ENCODE data around the gene EGR4.
A peak's percentile ranks its signal among the peaks of the same experiment; 100 is the strongest.
"Not testable (repeated sequence)": the region's sequence is repeated elsewhere in the genome, so short reads cannot be mapped to it uniquely, and the experiment has no call there.

Gene EGR4

DNA sequence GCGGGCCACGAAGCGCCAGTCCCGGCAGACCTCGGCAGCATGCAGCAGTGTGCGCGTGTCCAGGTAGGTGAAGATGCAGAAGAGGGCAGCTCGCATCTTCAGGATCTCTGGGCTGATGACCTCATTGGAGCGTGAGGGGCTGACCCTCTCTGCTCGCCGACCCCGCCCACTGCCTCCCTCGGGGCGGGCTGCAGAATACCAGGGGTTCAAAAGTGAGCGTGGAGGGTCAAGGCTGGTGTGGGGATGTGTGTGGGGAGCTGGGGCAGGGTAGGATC lies 29.1 kb downstream of the EGR4 start:
- H3K4me3 ChIP-seq (ENCODE audit: low read depth, low read length) = no peak overlapping the region
- TF ChIP-seq, protein P1, sequence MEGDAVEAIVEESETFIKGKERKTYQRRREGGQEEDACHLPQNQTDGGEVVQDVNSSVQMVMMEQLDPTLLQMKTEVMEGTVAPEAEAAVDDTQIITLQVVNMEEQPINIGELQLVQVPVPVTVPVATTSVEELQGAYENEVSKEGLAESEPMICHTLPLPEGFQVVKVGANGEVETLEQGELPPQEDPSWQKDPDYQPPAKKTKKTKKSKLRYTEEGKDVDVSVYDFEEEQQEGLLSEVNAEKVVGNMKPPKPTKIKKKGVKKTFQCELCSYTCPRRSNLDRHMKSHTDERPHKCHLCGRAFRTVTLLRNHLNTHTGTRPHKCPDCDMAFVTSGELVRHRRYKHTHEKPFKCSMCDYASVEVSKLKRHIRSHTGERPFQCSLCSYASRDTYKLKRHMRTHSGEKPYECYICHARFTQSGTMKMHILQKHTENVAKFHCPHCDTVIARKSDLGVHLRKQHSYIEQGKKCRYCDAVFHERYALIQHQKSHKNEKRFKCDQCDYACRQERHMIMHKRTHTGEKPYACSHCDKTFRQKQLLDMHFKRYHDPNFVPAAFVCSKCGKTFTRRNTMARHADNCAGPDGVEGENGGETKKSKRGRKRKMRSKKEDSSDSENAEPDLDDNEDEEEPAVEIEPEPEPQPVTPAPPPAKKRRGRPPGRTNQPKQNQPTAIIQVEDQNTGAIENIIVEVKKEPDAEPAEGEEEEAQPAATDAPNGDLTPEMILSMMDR (IDR thresholded peaks at IDR 0.05; ENCODE audit: low read depth, low read length) = no peak

DNA sequence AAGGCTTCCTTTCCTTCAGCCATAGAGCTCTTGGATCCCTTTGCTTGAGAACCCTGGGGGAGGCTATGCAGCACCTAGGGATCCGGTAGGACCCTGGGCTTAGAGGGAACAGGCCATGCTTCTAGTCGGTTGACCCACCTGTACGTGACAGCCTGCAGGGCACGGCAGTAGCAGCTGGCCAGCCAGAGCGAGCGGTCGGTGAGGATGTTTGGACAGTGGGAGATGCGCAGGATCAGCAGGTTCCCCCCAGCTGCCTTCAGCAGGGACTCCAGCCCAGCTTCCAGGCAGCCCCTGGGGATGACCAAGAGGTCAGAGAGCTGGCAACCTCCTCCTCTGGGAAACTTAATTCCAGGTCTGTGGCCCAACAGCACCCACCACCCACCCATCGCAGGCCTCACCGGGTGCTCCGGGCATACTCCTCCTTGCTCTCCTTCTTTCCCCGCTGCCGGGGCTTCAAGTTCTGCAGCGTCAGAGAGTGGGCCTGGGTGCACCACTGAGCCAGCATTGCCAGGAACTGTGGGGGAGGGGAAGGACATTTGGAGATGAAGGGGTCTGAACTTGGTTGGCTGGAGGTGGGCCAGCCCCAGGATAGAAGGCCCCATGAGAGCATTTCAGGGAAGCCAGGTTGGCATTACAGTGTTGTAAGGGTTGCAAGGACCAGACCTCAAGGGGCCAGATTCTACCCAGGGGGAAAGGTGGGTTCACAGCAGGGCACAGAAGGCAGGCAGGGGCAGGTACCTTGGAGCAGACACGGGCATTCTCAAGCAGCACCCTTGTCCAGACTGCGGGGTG lies 29.6 kb downstream of the EGR4 start:
- H3K4me3 ChIP-seq (ENCODE audit: low read depth, low read length) = no peak overlapping the region
- TF ChIP-seq, protein P1 (IDR thresholded peaks at IDR 0.05; ENCODE audit: low read depth, low read length) = no peak

DNA sequence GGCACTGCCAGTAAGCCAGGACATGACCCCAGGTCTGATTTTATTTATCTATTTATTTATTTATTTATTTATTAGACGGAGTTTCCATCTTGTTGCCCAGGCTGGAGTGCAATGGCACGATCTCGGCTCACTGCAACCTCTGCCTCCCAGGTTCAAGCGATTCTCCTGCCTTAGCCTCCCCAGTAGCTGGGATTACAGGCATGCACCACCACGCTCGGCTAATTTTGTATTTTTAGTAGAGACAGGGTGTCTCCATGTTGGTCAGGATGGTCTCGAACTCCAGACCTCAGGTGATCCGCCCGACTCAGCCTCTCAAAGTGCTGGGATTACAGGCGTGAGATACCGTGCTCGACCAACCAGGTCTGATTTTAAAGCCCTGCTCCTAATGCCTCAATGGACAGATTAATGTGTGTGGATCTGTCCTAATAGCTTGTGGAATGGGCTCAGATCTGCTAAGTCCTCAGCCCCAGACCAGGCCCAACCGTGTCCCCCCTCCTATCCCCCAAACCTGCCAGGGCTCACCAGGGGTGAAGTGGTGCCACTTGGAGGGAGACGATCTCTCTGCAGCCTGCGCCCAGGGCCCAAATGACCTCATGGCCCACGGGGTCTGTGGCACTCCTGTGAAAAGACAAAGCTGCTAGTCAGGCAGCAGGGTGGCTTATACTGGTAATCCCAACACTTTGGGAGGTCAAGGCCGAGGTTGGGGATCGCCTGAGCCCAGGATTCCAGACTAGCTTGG lies 30.5 kb downstream of the EGR4 start:
- not testable (repeated sequence) for H3K4me3 ChIP-seq (ENCODE audit: low read depth, low read length)

DNA sequence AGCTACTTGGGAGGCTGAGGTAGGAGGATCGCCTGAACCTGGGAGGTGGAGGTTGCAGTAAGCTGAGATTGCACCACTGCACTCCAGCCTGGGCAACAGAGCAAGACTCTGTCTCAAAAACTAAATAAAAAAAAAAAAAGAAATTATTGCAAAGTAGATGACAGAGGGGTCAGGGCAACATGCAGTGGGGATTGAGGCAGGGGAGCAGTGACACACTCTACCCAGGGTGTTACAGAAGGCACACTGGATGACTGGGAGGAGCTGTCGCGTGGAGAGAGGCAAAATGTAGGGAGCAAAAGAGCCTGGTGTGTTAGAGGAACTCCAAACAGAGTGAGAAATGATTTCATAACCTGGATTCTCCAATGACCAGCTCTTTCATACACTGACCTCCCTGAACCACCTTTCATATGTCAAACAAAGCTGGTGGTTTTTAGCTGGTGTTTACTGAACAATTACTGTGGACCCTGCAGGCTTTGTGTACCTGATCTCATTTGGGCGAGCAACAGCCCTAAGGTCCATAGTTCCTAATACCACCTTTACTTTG lies 31.2 kb downstream of the EGR4 start:
- no peak overlapping the region for H3K4me3 ChIP-seq (ENCODE audit: low read depth, low read length)
- TF ChIP-seq, protein P1 (IDR thresholded peaks at IDR 0.05; ENCODE audit: low read depth, low read length) = no peak

DNA sequence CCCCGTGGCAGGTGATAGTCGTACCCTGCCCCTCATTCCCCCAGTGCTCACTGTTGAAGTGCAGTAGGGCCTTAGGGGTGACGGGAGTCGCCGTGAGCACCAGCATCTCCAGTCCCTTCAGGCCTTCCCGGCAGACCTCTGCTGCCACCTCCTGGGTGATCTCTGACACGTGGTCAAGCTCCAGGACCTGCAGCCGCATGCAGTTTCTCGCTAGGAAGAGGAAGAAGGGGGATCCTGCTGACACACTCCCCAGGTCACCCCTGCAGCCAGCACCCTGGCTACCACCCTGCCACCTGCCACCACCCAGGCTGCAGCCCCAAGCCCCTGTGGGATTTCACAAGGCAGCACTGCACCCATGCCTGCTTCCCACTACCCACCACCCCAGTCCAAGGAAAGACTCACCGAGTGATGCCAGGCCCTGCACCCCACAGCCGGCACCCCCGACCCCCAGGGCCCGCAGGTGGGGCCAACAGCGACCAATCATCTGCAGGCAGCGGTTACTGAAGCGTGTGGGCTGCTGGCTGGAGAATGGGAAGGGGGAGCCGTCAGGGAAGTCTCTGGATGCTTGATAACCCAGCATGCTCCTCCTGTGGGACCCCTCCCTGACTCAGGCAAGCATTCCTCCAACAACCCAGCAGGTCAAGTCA lies 32.9 kb downstream of the EGR4 start:
- no peak overlapping the region for H3K4me3 ChIP-seq (ENCODE audit: low read depth, low read length)
- TF ChIP-seq, protein P1 (IDR thresholded peaks at IDR 0.05; ENCODE audit: low read depth, low read length) = peak; percentile 36

DNA sequence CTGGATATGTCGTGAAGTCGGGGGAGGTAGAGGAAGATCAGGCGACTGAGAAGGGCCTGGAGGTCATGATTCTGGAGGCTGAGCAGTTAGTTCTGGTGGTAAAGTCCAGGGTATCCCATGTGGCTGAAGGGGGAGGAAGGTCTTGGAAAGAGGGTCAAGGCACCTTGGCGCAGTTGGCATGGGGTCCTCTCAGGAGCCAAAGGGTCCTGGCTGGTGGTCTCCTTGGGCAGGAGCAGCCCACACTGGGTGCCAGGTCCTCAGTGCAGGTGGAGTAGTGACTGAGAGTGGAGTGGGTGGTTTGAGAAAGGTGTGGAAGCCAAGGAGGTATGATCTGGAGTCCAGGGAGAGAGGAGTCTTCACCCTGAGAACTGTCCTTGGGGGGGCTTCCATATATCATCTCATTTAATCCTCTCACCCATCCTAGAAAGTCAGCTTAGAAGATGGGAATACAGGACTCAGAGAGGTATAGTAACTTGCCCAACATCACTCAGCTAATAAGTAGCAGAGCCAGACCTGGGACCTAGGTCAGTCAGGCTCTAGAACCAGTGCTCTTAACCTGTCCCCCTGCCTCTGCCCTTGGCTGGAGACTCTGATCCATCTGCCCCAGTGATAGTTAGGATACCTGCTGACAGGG lies 33.5 kb downstream of the EGR4 start:
- H3K4me3 ChIP-seq (ENCODE audit: low read depth, low read length) = no peak overlapping the region
- TF ChIP-seq, protein P1 (IDR thresholded peaks at IDR 0.05; ENCODE audit: low read depth, low read length) = no peak

DNA sequence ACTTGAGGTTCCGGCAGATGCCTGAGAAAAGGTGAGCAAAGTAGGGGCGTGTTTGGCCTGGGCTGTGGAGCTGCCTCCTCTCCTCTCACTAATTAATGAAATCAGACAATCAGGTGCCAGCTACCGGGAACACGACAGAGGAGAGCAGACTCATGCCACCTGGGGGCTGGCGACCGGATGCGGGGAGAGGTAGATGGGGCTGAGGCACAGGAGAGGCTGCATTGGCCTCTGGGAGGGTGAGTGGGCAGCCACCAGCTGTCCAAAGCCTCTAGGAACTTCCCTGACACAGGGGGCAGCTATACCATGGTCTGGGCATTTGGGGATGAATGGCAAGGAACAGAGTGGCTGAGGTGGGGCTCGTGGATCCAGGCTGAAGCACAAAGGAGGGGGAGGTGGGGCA lies 34.1 kb downstream of the EGR4 start:
- H3K4me3 ChIP-seq (ENCODE audit: low read depth, low read length) = no peak overlapping the region
- TF ChIP-seq, protein P1 (IDR thresholded peaks at IDR 0.05; ENCODE audit: low read depth, low read length) = no peak

Data from WI38 (cell line).